Left lobe of liver (tissue), 2 donors: ENCODE results near the gene SOS2. TPM values are rescaled to one million over a fixed set of nuclear protein-coding genes. Genes with fewer than 3 reads are reported as not detected.

Source experiments
- ATAC-seq: fragments of 200-7000 bp; cut with Tn5 transposase; one replicate; pipeline ENCODE4 v1.9.1; 2020; ENCODE audit warnings: mild to moderate bottlenecking, moderate library complexity
- DNase-seq: peaks from one replicate; pipeline ENCODE4 v3.0.0-alpha.2; 2020; ENCODE audit warnings: low spot score
- total RNA-seq: library from RNA; stranded (reverse); gene quantifications from one replicate; pipeline ENCODE4 v1.2.1, GENCODE V29; 2021
- donor health status: DM: no; HTN: no; CAD: no; lungs with moderate emphysema.
- donor health status: DM: no; HTN: yes; CAD: no.

The SOS2 gene
- 9.9 TPM for total RNA-seq

- ATAC-seq, result peak; percentile 92
- peak; percentile 91 for DNase-seq
These were observed at the start of gene SOS2 for GRCh38 chr14:50231475-50232275. TSS of gene SOS2 (minus strand) at chr14:50231578. CDS start at chr14:50231283, 295 bp downstream.

GRCh38 chr14:50272498-50272897, 41.1 kb upstream of the SOS2 start:
- DNase-seq (no peak), ATAC-seq (no peak)

- DNase-seq, result no peak
- no peak for ATAC-seq
These were observed 39.6 kb upstream of the SOS2 start for GRCh38 chr14:50270932-50271331.

- ATAC-seq (no peak), DNase-seq (no peak)
These were observed 33.7 kb upstream of the SOS2 start for GRCh38 chr14:50265029-50265428.

- DNase-seq (no peak), ATAC-seq (no peak)
These were observed 31.9 kb upstream of the SOS2 start for GRCh38 chr14:50263321-50263720.

- ATAC-seq, result no peak
- no peak for DNase-seq
These were observed 31.5 kb upstream of the SOS2 start for GRCh38 chr14:50262865-50263264.

GRCh38 chr14:50260511-50260910, 29.1 kb upstream of the SOS2 start:
- ATAC-seq (peak; percentile 82), DNase-seq (no peak)

- DNase-seq (no peak), ATAC-seq (no peak)
These were observed 28.7 kb upstream of the SOS2 start for GRCh38 chr14:50260072-50260471.

GRCh38 chr14:50257732-50258131, 26.4 kb upstream of the SOS2 start:
- no peak for ATAC-seq
- DNase-seq, result no peak

GRCh38 chr14:50254248-50254647, 22.9 kb upstream of the SOS2 start:
- no peak for DNase-seq
- no peak for ATAC-seq

GRCh38 chr14:50249136-50249775, 17.9 kb upstream of the SOS2 start:
- no peak for DNase-seq
- no peak for ATAC-seq

GRCh38 chr14:50247245-50247644, 15.9 kb upstream of the SOS2 start:
- DNase-seq, result no peak
- no peak for ATAC-seq

- DNase-seq (no peak), ATAC-seq (no peak)
These were observed 11.4 kb upstream of the SOS2 start for GRCh38 chr14:50242566-50243310.

- ATAC-seq (no peak), DNase-seq (no peak)
These were observed 10.7 kb upstream of the SOS2 start for GRCh38 chr14:50242096-50242495.

- ATAC-seq (peak; percentile 19), DNase-seq (no peak)
These were observed 6.0 kb upstream of the SOS2 start for GRCh38 chr14:50237427-50237826.

GRCh38 chr14:50233951-50234250, 2.5 kb upstream of the SOS2 start:
- no peak for ATAC-seq
- DNase-seq, result no peak

- DNase-seq (no peak), ATAC-seq (peak; percentile 16)
These were observed 2.0 kb upstream of the SOS2 start for GRCh38 chr14:50233166-50233950.

GRCh38 chr14:50232276-50232642, 881 bp upstream of the SOS2 start:
- DNase-seq (no peak), ATAC-seq (no peak)

GRCh38 chr14:50230701-50231474, 490 bp downstream of the SOS2 start:
- ATAC-seq, result peak; percentile 37

GRCh38 chr14:50230401-50230700, 1.0 kb downstream of the SOS2 start:
- no peak for ATAC-seq

More at GRCh38 chr14:50230701-50231474, 490 bp downstream of the SOS2 start:
- peak; percentile 70 for DNase-seq

GRCh38 chr14:50229681-50230080, 1.7 kb downstream of the SOS2 start:
- no peak for ATAC-seq
- no peak for DNase-seq

More at GRCh38 chr14:50230401-50230700, 1.0 kb downstream of the SOS2 start:
- no peak for DNase-seq
